Umbilical cord (tissue), 2 donors: ENCODE measurements around the gene MIPOL1. TPM values are rescaled to one million over a fixed set of nuclear protein-coding genes. Genes with fewer than 3 reads are reported as not detected.
"Not testable (repeated sequence)": the region's sequence is repeated elsewhere in the genome, so short reads cannot be mapped to it uniquely, and the experiment has no call there.

ENCODE experiments used
- DNase-seq: peaks from one replicate; pipeline ENCODE4 v3.0.0-alpha.2; 2015; ENCODE audit warnings: low spot score
- total RNA-seq: library from RNA; depleted of rRNA; stranded (reverse); fragments of >200 nt; gene quantifications from one replicate; pipeline ENCODE4 v1.2.3, GENCODE V29; 2014; ENCODE audit warnings: low replicate concordance; ENCODE audit not compliant: insufficient read depth

MIPOL1 gene
- total RNA-seq, 1 donor from 2014 or later: 65.0 TPM

DNA sequence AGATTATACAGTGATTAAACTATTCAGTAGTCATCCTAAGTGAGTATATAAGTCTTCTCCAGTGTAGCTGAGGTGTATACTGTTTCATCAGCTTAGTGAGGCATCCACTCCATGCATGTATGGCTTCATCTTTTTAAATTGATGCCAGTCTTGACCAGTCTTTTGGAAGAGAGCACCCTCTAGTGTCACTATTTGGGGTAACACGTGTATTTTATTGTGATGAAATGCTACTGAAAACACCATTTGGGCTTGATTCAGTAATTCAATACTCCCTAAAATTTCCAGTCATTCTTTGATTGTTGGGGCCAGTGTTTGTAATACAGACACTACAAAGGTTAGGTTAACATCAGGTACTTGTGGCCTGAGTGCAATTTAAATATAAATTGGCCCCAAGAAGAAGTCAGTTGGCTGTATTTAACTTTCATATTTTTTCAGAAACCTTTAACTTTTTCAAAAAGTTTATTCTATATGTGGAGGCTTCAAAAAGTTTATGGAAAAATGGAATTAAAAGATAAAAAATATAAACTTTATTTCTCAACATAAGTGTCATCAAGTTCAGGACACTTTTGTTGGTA, 35.3 kb downstream of the MIPOL1 start:
- DNase-seq: peak; percentile 8

DNA sequence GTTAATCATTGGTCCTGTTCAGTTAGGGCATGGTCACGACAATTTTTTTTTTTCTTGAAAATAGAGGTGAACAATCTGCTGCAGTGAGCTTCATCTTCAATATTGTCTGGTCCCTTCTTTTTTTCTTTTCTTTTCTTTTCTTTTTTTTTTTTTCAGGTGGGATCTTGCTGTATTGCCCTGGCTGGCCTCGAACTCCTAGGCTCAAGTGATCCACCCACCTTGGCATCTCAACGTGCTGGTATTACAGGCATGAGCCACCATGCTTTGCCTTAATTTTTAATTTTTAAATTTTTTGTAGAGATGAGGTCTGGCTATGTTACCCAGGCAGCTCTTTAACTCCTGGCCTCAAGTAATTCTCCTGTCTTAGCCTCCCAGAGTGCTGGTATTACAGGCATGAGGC, 36.5 kb downstream of the MIPOL1 start:
- DNase-seq: no peak

DNA sequence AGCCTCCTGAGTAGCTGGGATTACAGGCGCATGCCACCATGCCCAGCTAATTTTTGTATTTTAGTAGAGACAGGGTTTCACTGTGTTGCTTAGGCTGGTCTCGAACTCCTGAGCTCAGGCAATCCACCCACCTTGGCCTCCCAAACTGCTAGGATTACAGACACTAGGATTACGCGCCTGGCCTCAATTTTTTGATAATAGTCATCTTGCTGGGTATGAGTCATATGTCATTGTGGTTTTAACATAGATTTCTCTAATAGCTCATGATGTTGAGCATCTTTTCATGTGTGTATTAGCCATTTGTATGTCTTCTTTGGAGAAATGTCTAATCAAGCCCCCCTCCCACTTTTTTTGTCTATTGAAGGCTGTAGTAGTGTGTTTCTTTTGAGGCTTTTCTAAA, 38.3 kb downstream of the MIPOL1 start:
- not testable (repeated sequence) for DNase-seq

DNA sequence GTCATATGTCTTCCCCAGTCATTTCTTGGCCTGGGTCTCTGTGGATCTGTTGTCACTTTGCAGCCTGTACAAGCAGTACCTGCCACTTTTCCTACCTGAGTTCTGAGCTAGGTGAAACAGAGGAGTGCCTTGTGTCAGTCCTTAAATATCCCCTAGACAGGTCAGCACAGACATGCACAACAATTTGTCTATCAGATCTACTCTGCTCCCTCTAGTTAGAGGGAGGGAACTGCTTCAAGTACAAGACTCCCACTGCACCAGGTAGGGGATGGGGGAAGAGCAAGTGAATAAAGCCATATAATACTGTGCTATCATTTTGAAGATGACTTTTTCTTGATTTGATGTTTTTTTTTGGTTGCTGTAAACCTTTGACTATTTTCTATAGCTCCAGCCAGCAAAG, 39.4 kb downstream of the MIPOL1 start:
- DNase-seq: no peak

DNA sequence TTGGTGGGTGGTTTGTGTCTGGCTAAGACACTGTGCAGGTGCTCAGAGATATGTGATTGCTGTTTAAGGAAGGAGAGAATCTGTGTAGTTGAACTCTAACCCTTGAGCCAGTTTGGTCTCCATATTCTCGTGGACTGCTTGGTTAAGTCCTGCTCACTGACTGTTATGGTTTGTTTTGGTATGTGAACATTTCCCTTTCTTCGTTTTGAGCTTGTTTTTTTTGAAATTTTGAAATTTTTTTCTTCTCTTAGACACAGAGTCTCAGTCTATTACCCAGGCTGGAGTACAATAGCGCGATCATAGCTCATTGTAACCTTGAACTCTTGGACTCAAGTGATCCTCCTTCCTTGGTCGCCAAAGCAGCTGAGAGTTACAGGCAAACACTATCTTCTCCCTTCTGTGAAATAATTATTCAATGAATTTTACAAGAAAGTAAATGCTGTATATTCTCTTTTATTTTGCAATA, 40.0 kb downstream of the MIPOL1 start:
- DNase-seq: no peak

DNA sequence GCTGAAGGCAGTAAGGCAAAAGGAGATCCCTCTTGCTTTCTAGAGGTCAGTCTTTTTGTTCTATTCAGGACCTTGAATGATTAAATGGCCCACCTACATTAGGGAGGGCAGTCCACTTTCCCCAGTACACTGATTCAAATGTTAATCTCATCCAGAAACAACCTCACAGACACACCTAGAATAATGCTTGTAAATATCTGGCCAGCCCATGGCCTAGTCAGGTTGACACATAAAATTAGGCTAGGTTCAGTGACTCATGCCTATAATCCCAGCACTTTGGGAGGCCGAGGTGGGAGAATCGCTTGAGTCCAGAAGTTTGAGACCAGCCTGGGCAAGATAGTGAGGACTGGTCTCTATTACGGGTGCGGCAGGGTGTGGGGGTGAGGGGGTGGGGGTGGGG, 43.5 kb downstream of the MIPOL1 start:
- no peak for DNase-seq

DNA sequence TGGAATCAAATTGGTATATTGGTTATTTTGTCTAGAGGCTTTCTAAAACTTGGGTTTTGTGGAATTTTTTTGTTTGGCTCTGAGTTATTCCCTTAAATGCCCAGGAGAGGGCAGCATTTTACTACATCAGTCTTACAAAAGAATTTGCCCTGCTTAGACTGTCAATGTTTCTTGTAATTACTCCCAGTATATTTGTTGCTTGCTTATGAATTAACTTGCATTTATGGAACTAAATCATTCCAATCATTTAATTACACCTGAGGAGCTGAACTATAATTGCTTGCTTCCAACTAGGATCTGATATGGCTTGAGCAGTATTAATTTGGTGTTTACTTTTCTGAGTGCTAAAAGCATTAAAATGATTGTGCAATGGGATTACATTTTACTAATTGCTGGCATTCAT, 48.7 kb downstream of the MIPOL1 start:
- peak; percentile 46 for DNase-seq

DNA sequence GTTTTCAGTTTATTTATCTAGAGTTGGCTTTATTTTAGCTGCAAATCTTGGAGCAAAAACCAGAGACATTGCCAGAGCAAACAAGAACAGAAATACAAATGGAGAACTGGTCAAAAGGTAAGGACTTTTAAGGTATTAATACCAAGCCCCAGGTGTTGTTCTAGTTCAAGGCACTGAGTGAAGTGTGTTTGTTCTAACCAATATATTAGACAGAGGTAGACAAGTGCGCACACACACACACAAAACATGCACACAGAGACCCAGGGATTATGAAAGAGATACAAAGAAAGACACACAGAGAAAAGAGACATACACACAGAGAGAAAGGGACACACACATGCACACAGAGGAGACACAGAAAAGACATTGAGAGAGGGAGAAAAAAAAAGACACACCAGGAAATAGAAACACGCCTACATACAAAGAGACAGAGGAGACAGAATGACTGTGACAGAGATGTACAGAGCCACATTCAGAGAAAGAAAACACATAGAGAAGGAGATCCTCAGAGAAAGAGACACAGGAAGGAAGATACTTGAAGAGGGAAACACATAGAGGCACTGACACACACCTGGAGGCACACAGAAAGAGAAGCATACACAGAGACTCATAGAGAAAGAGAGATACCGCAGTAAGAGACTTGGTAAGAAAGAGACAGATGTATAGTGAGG, 50.2 kb downstream of the MIPOL1 start:
- no peak for DNase-seq

DNA sequence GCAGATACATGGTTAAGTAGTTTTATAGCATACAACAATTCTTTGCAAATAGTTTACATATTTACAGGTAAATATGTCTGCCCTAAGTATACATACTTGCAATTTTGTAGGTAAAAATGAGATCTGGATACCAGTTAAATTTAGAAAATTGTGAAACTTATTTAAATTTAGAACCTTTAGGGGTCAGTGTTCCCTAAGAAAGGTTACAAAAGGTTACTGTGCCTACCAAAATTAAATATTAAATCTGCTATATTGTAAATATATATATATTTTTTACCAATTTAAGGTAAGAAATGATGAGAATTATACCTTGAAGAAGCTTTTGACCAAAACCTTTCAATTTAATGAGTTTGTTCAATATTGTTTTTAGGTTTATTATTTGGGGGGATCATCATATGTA, 54.0 kb downstream of the MIPOL1 start:
- DNase-seq: no peak

DNA sequence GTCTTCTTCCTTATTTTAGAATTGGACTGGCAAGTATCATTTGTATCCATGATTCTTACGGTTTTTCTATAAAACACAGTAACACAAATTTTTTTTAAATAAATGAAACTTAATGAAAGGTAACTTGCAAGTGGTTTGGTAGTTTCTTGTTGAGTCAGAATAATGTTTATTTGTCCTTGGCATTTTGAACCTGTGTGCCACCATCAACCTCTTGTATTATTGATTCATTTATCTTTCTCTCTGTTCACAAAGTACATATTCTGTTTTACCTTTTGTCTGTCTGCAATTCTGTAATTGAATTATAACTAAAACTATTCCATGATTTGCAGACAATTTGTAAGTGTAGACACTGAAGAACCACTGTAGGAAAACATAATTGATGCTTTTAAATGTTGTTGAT, 54.7 kb downstream of the MIPOL1 start:
- no peak for DNase-seq

DNA sequence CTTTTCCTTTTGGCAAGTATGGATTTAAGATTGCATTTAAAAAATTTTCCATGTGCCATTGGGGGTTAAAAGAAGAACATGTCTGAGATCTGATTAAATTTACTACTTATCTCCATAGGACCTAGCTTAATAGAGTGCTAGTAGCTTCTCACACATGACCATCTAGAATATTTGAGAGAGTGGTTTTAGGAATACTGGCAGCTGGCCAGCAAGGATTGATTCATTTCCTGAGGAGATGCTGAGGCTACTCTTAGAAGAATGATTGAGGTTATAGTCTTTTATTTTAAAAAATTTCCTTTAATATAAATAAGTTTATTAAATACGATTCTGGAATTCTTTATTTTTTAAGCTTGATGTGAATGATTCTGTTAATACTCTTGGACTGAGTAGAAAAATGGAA, 56.2 kb downstream of the MIPOL1 start:
- DNase-seq: peak; percentile 6

DNA sequence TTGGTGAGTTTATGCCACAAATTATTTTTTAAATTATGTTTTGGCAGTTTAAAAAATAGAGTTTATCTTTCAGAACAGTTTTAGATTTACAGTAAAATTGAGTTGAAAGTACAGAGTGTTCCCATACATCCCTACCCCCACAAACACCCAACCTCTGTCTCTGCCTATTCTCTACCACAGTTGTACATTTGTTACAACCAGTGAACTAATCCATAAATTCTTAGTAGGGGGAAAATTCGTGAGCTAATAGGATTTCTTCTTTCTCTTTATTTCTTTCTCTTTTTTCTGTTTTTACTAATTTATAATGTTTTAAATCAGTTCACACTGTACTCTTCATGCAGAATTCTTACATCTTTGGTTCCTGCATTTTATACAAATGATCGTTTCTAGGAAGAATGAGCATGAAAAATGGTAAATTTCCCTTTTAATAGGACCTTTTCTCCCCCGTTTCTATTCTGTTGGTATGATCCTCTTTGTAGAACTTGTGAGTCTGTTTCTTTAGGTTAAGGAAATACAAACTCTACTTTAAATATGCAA, 56.7 kb downstream of the MIPOL1 start:
- DNase-seq: no peak

DNA sequence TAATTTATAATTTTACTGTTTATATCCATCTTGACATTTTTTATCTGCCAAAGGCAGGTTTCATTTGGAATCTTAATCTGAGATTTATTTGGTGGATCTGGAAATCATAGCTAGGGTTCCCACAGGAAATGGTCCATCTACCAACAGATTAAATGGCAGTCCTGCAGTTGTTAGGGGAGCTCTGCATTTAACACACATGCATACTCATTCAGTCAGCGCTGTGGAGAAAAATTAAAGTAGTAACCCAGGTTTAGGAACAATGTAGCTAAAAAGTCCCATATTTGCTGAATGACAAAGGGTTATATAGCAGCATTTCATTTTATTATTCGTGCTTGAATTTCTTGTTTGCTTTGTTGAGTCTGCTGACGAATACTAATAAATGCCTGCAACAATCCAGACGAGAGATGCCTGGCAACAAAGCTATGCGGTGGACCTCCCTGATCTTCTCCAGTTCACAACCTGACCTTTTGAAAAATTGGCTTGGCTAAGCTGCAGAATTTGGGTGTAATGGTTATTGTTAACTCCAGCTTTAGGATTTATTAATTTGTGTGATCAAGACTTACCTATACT, 59.8 kb downstream of the MIPOL1 start:
- no peak for DNase-seq

DNA sequence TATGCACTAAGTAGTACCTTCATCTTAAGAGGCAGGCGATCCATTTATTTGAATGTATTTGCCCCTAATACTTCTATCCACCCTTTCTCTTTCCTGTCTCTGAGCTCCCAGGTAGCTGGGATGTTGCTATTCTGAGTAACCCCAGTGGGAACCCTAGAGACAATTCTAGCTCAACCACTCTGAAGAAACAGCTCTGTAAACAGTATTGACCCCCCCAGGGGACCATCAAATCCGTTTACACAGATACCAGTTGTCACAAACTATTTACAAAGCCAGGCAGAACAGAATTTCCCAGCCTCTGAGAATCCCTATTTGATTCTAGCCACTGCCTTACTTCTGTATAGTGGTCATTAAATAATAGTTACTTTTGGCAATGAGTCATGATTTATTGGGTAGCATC, 64.9 kb downstream of the MIPOL1 start:
- no peak for DNase-seq

DNA sequence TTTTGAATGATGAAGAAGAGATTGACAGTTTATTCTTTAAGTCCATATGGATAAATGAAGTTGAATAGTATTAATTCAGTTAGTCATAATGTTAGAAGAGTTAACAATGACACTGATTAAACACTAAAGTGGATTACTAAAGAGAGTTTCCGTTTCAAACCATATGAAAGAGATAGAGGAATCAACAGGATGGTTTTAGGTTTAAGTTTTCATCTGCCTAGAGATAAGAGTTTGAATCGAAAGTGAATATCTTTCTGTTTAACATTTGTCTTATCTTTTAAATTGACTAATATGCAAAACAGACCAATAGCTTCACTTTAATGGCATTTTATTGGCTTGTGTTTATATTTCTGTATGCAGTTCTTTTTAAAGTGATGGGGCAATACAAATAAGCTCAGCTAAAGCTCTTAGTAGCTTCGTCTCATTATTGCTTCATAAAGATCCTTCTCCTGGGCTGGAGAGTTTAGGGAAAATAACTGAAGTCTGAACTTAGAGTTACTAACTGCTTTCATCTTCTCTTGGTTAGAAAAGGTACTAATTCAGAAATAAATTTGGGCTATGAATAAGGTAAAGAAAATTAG, 66.0 kb downstream of the MIPOL1 start:
- DNase-seq: peak; percentile 5

DNA sequence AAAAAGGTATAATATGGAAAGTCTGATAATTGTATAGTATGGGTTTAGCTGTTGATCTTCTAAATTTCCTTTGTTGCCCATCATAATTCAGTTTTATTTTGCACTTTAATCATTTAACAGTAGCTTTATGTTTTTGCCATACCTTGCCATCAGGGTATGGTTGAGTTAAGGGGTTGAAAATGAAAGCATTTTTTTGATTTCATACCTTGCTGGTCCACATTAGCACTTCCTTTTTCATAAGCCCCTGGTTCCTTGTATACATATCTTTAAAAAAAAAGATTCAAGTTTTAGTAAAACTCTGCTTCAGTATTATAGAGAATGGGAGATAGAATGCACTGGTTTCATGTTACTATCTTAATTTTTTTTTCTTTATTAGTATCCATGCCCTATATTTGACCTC, 71.1 kb downstream of the MIPOL1 start:
- DNase-seq: no peak

DNA sequence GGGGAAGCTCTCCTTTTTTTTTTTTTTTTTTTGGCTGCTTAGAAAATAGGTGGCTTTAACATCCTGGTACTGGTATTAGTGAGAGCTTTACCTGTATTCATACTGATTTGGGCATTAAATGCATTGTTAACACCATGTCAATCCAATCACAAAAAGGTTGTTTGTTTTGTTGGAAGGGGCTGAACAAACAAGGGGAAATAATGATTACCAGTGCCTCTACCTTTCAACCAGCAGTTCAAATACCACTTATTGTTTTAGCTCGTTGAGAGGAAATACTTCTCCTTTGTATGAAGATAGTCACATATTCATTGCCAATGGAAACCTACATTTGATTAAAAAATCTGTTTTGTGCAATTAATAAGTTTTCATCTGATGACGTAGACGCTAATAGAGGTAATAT, 72.9 kb downstream of the MIPOL1 start:
- no peak for DNase-seq

DNA sequence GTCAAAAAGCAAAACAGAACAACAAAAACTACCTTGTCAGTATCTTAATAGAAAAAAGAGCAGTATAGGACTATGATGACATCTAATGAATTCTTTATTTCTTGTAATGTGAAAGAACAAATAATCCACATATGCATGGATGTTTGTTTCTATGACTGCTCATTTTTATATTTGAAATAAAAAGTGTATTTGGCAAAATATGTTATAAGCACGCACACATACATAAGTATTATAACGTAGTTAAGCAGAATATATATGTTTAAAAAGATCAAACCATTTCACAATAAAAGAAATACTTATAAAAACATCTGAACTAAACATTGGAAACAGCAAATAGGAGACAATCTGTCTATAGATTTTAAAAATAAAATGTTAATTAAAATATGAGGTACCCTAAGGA, 74.8 kb downstream of the MIPOL1 start:
- DNase-seq: no peak

DNA sequence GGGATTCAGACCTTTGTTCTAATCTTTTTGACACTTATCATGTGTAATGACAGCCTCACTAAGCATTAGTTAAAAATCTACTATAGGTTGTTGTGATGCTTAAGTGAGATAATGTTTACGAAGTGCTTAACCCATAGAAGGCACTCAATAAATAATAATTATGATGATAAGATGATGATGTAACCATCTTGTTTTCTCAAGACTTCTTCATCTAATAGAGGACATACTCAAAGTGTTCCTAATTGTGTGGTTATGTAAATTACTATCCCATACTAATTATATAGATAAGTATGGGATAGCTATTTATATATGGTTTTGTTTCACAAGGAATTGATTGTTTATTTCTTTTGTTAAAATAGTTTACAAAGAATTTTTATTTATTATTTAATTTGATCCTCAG, 76.9 kb downstream of the MIPOL1 start:
- DNase-seq: no peak

DNA sequence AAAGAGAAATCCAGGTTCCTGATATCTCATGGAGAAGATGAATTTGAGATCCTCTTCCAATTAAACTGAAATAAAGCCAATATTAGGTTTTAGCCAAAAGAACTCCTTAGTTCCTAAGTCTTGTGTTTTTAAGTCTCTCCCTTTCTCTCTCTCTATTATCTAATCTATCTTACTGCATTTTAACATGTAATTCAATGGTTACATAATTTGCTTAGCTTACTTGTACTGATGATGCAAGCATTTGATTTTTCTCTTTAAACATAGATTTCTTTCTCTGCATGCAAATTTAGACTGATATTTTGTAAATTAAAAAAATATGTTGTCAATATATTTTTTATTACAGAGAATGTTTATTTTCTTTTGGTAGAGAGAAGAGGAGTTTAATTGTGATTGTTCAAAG, 78.2 kb downstream of the MIPOL1 start:
- DNase-seq: no peak

DNA sequence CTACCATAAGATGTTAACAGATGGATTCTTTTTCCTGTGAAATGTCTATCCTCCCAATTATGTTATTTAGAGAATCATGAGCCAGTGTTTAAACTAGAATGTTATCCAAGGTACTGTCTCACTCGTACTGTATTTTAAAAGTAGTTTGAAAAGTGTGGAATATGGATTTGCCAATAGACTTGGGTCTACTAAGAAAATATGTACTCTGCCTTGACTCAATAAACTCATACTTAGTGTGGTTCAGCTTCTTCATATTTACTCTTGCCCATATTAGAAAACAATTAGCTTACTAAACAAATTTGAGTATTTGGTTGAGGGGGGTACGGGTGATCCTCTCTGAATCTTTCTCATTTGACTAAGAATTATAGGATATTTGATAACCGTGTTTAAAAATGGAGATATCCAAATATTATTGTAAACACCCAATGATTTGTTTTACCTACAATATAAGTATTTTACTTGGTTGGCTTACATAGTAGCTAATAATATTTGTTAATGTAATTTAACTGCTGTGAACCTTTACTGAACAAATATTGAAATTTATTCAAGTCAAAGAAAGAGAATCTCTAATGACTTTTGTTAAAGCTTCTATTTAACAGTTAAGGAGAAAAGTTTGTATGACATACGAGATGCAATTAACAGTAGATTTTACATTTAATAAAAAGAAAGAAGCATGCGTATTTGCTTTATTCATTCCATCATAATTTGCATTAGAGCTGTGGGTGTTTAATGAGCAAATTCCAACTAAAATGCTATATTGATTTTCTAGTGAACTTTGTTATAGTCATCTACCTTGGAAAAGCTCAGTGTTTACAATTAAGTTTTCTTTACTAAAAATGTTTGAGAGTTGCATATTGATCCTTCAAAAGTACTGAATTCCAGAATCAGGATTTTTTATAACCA, 81.2 kb downstream of the MIPOL1 start:
- DNase-seq: no peak

DNA sequence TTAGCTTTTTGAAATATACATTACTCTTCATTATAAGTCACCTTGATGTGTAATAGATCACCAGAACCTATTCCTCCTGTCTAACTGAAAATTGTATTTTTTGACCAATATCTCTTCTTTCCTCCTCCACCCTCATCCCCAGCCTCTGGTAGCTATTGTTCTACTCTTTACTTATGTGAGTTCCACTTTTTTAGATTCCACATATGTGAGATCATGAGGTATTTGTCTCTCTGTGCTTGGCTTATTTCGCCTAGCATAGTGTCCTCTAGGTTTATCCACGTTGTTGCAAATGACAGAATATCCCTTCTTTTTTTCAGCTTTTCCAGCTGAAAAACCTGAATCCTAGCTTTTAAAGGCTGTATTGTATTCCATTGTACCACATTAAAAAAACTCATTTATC, 82.1 kb downstream of the MIPOL1 start:
- DNase-seq: no peak
